GM23248 (cell line): ENCODE measurements around the gene GINS1. TPM values are rescaled to one million over a fixed set of nuclear protein-coding genes. Genes with fewer than 3 reads are reported as not detected.

Experiments
- DNase-seq: peaks from one replicate; pipeline ENCODE4 v3.0.0-alpha.2; 2015
- H2AFZ ChIP-seq: fragments of 200-600 bp; sonication (generic); 2 replicates; pipeline ENCODE4 v1.6.1; 2016; ENCODE audit warnings: antibody characterized with exemption
- H3F3A ChIP-seq: fragments of 200-600 bp; sonication (generic); 2 replicates; pipeline ENCODE4 v1.6.1; 2016; ENCODE audit warnings: mild to moderate bottlenecking, antibody characterized with exemption, mixed run types; ENCODE audit not compliant: insufficient read depth
- H3K27ac ChIP-seq: fragments of 200-600 bp; sonication (generic); 2 replicates; pipeline ENCODE4 v1.5.1; 2016; ENCODE audit warnings: mild to moderate bottlenecking
- H3K27me3 ChIP-seq: fragments of 200-600 bp; sonication (generic); replicated peaks from 2 replicates; pipeline ENCODE4 v1.6.1; 2016; ENCODE audit warnings: mild to moderate bottlenecking; ENCODE audit not compliant: insufficient read depth
- H3K36me3 ChIP-seq: fragments of 200-600 bp; sonication (generic); 2 replicates; pipeline ENCODE4 v1.6.1; 2016; ENCODE audit warnings: low read depth, mild to moderate bottlenecking
- H3K4me1 ChIP-seq: fragments of 200-600 bp; sonication (generic); 2 replicates; pipeline ENCODE4 v1.6.1; 2016; ENCODE audit warnings: mild to moderate bottlenecking; ENCODE audit not compliant: insufficient read depth
- H3K4me2 ChIP-seq: fragments of 200-600 bp; sonication (generic); one replicate; pipeline ENCODE4 v1.6.1; 2016; ENCODE audit warnings: mild to moderate bottlenecking; ENCODE audit not compliant: unreplicated experiment
- H3K4me3 ChIP-seq: fragments of 200-600 bp; sonication (generic); 2 replicates; pipeline ENCODE4 v1.5.1; 2016; ENCODE audit warnings: mild to moderate bottlenecking
- H3K79me2 ChIP-seq: fragments of 200-600 bp; sonication (generic); 2 replicates; pipeline ENCODE4 v1.6.1; 2016; ENCODE audit warnings: mild to moderate bottlenecking; ENCODE audit not compliant: insufficient read depth
- H3K9ac ChIP-seq: fragments of 200-600 bp; sonication (generic); 2 replicates; pipeline ENCODE4 v1.6.1; 2016; ENCODE audit warnings: mild to moderate bottlenecking
- H3K9me2 ChIP-seq: fragments of 200-600 bp; sonication (generic); 2 replicates; pipeline ENCODE4 v1.6.1; 2016; ENCODE audit warnings: mixed run types, mild to moderate bottlenecking, moderate library complexity; ENCODE audit not compliant: insufficient read depth
- H3K9me3 ChIP-seq: fragments of 200-600 bp; sonication (generic); one replicate; pipeline ENCODE4 v1.6.1; 2017; ENCODE audit warnings: low read depth
- H4K20me1 ChIP-seq: fragments of 200-600 bp; sonication (generic); 2 replicates; pipeline ENCODE4 v1.6.0; 2016; ENCODE audit not compliant: insufficient read depth
- EZH2 ChIP-seq: fragments of 200-600 bp; sonication (generic); IDR thresholded peaks from 2 replicates; pipeline ENCODE4 v1.6.1; 2018; ENCODE audit warnings: antibody characterized with exemption, mild to moderate bottlenecking; ENCODE audit not compliant: insufficient read depth, poor library complexity, severe bottlenecking
- EZH2phosphoT487 ChIP-seq: fragments of 200-600 bp; sonication (generic); IDR thresholded peaks from 2 replicates; pipeline ENCODE4 v1.6.1; 2018; ENCODE audit warnings: antibody characterized with exemption, moderate library complexity, mild to moderate bottlenecking, low read depth; ENCODE audit not compliant: insufficient read depth
- WGBS, 2 experiments: methylation state at CpG; one replicate each; pipeline ENCODE4 v1.1.6; 2015 to 2017; ENCODE audit warnings: low lambda C conversion rate in 2 of 2, low coverage in 1 of 2; ENCODE audit errors: missing lambda C conversion rate in 2 of 2; 5-methylcytosine and 5-hydroxymethylcytosine counted together
- in situ Hi-C: fragments of 300-500 bp; cut with MboI; formaldehyde crosslinking; loops from 2 replicates; pipeline ENCODE4 v1.15.0; 2020
- polyA plus RNA-seq: library from polyadenylated mRNA; unstranded; fragments of >200 nt; fragmentation: Nextera tagmentation; extraction: Ambion mirVana; gene quantifications from 2 replicates; pipeline ENCODE4 v1.2.1, GENCODE V29; 2016
- total RNA-seq: library from RNA; depleted of rRNA; stranded (reverse); fragments of >200 nt; shearing (Covaris generic); gene quantifications from 2 replicates; pipeline ENCODE4 v1.2.3, GENCODE V29; 2014

The GINS1 gene
- total and polyA plus RNA-seq, 2 experiments from 2014 or later, result 4.4 to 7.5 TPM

GRCh38 chr20:25439328-25439727 is 31.9 kb downstream of the GINS1 start:
- in situ Hi-C loops, result no loop called here
- no peak for DNase-seq
- Histone ChIP-seq H3K4me1 (no peaks in the 10 kb centered on the region), H3K27ac (no peak overlapping the region), H3K27me3 (no peaks in the 10 kb centered on the region), H4K20me1 (no peaks in the 10 kb centered on the region), H3K9me2 (no peaks in the 10 kb centered on the region), H3K9ac (no peak overlapping the region), H3F3A (no peaks in the 10 kb centered on the region), H3K9me3 (no peaks in the 10 kb centered on the region), H3K4me3 (no peak overlapping the region), H3K79me2 (no peaks in the 10 kb centered on the region), H2AFZ (no peak overlapping the region), H3K36me3 (no peaks in the 10 kb centered on the region; the same call in 1 of the 2 replicates), H3K4me2 (no peak overlapping the region)
- 82 to 85% methylated on average over 3 of the region's 3 CpGs for WGBS, 2 experiments
- TF ChIP-seq EZH2phosphoT487, result no peak
- TF ChIP-seq EZH2, result no peak

GRCh38 chr20:25444556-25444955 is 37.1 kb downstream of the GINS1 start:
- 98 to 99% methylated on average over 4 of the region's 4 CpGs for WGBS, 2 experiments
- DNase-seq, result no peak
- H4K20me1 ChIP-seq, result no peaks in the 10 kb centered on the region
- H3K9me3 ChIP-seq, result no peaks in the 10 kb centered on the region
- no peak overlapping the region for H2AFZ ChIP-seq
- no peaks in the 10 kb centered on the region for H3K9me2 ChIP-seq
- no peak overlapping the region for H3K9ac ChIP-seq
- no peak overlapping the region for H3K27ac ChIP-seq
- H3K27me3 ChIP-seq, result no peaks in the 10 kb centered on the region
- no peaks in the 10 kb centered on the region; the same call in 1 of the 2 replicates for H3K36me3 ChIP-seq
- no peaks in the 10 kb centered on the region for H3F3A ChIP-seq
- H3K4me3 ChIP-seq, result no peak overlapping the region
- in situ Hi-C loops, result no loop called here
- H3K4me2 ChIP-seq, result no peak overlapping the region
- H3K4me1 ChIP-seq, result no peaks in the 10 kb centered on the region
- no peaks in the 10 kb centered on the region for H3K79me2 ChIP-seq
- TF ChIP-seq EZH2phosphoT487 (no peak), EZH2 (no peak)

- Histone ChIP-seq H3K4me1 (no peaks in the 10 kb centered on the region), H3K9me3 (no peaks in the 10 kb centered on the region), H3K79me2 (no peaks in the 10 kb centered on the region), H3K27ac (no peak overlapping the region), H3K9me2 (no peaks in the 10 kb centered on the region), H4K20me1 (no peaks in the 10 kb centered on the region), H3K9ac (no peak overlapping the region), H3K36me3 (no peaks in the 10 kb centered on the region), H3F3A (no peaks in the 10 kb centered on the region), H3K27me3 (no peaks in the 10 kb centered on the region), H2AFZ (no peak overlapping the region), H3K4me2 (no peak overlapping the region), H3K4me3 (no peak overlapping the region)
- in situ Hi-C loops, result no loop called here
- no peak for DNase-seq
- 89 to 92% methylated on average over 6 of the region's 6 CpGs for whole genome bisulfite sequencing, 2 experiments
- TF ChIP-seq EZH2 (no peak), EZH2phosphoT487 (no peak)
Observed at GRCh38 chr20:25447671-25448070, 40.2 kb downstream of the GINS1 start.

GRCh38 chr20:25452333-25452732 is 44.9 kb downstream of the GINS1 start:
- no peaks in the 10 kb centered on the region for H3K4me1 ChIP-seq
- no peak overlapping the region for H2AFZ ChIP-seq
- in situ Hi-C loops, result no loop called here
- no peak for DNase-seq
- 69 to 76% methylated on average over 6 of the region's 6 CpGs for WGBS, 2 experiments
- no peaks in the 10 kb centered on the region for H3K36me3 ChIP-seq
- no peaks in the 10 kb centered on the region for H3K9me2 ChIP-seq
- H3F3A ChIP-seq, result no peaks in the 10 kb centered on the region
- no peaks in the 10 kb centered on the region for H3K9me3 ChIP-seq
- no peak overlapping the region for H3K27ac ChIP-seq
- no peaks in the 10 kb centered on the region for H3K27me3 ChIP-seq
- no peaks in the 10 kb centered on the region for H3K79me2 ChIP-seq
- H3K4me2 ChIP-seq, result no peak overlapping the region
- H3K4me3 ChIP-seq, result no peak overlapping the region
- no peaks in the 10 kb centered on the region for H4K20me1 ChIP-seq
- TF ChIP-seq EZH2 (no peak), EZH2phosphoT487 (no peak)
- no peak overlapping the region for H3K9ac ChIP-seq
